GM19239 (cell line): ENCODE results near the gene ADGRL3.

ENCODE experiments used
- DNase-seq: peaks from one replicate; pipeline ENCODE4 v3.0.0; 2011; ENCODE audit warnings: low spot score; ENCODE audit not compliant: insufficient read length
- FAIRE-seq: peaks from 2 replicates; lab custom pipeline; 2011; peaks lifted over from hg19 to GRCh38; lab: Jason Lieb, UNC

ADGRL3 gene

DNA sequence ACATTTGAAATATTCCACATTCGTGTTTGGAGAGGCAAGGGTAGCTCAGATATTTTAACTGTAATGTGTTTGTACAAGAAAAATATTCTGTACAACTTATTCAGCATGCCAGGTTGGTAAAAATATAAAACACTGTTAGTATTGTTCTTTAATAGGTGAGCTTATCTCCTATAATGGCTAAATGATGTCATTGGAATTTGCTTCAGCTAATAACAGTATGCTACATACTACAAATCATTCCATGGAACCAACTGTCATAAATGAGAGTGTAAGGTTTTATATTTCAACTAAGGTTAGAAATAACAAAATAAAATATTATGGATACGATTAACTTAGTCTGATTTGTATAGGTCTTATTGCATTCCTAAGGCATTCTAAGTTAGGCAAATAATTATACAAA, 206.6 kb downstream of the ADGRL3 start:
- FAIRE-seq, result no peak
- DNase-seq, result no peak

DNA sequence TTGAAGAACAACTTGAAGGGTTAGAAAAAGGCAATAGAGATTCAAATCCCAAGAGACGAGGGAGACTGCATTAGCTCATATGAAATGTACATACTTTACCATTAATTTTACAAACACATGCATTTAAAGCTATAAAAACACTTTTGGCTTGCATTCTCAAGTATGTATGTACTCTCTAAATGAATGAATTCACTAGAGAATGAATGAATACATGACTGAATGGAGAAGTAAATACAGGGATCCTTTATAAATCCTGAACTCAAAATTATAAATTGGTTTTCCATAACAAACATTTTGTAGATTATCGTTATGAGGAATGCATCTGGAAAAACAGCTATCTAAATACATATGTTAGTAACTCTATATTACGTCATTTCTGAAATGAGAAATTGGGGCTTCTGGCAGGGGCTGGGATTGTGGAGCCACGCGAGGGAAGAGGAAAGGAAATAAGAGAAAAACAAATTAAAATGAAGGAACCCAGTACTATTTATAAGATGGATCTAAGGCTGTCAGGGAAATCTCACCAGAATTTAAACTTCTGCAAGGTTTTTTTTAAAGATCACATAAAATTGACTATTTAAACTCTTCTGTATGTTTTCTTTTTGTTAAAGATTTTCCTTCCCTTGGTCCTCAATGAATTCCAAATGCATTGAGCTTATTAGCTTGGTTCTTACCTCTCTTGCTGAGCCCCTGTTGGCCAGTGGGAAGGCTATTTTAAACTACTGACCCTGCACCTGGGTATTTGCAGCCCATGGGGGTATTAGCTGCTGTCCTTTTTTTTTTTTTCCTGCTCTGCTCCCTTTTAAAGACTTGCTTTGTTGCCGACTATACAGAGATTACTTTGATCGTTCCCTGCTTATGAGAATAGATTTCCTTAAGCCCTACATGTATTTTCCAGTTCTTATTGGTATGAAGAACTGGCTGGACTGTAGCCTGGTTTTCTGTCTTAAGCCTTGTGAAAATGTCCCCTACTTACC, 207.8 kb downstream of the ADGRL3 start:
- DNase-seq, result no peak
- FAIRE-seq, result no peak

DNA sequence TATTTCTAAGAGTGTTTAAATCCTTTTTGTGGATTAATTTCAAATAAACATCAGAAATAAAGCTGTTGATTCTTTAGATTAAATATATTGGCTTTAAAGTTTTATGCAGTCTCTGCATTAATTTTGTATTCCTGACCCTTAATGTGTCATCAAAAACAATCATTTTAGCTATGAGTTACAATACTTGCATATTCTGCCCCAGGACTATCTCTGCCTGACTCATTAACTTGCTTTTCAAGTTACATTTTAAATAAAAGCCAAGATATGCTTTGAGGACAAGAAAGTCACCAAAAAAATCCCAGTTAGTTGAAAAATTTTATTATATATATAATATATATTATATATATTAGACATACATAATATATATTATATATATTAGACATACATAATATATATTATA, 208.7 kb downstream of the ADGRL3 start:
- no peak for DNase-seq
- FAIRE-seq, result no peak

DNA sequence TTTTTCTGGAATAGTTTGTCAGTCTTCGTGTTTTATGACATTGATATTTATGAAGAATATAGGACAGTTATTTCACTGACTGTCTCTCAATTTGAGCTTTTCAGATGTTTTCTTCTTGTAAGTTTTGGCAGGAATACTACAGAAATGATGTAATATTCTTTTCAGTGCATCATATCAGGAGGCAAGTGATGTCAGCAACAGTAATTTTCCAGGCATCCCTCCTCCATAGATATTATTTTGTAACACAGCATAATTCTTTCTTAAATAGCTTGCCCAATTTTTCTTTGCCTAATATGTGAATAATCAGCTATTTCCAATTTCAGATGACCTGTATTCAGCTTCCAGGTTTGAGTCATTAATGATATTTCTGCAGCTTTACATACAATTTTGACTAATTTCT, 211.1 kb downstream of the ADGRL3 start:
- no peak for DNase-seq
- FAIRE-seq, result no peak

DNA sequence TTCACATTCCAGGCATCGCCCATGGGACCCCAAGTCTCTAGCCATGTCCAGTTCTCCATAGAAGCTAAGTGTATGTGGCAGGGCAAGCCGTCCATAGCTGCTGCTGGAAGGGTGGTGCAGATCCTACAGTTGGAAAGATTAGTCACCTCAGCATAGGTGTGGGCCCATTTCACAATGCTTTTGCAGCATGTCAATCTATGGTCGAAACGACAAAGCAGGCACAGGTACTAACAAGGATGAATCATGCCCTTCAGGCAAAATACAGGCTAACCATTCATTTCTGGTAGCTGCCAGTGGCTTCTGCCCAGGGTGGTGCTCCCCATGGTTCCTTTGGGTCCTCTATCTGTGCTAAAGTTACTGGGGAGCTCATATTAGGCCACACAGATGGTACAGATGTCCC, 225.2 kb downstream of the ADGRL3 start:
- DNase-seq, result no peak
- no peak for FAIRE-seq

DNA sequence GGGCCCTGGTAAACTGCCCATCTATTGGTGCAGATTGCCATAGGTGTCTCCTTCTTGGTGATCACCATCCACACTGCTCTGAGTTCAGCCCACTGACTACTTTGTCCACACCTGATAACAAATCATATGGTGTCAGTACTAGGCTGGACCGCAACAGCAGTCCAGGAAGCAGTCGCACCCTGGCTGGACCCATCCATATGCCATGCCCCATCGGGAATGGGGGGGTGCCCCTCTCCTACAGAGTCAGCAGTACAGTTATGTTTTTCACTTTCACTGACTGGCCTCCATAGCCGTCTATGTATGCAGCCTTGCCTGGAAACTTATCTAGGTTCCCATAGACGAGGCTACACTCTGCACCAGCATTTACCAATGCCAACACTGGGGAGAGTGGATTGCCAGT, 226.1 kb downstream of the ADGRL3 start:
- no peak for FAIRE-seq
- no peak for DNase-seq

DNA sequence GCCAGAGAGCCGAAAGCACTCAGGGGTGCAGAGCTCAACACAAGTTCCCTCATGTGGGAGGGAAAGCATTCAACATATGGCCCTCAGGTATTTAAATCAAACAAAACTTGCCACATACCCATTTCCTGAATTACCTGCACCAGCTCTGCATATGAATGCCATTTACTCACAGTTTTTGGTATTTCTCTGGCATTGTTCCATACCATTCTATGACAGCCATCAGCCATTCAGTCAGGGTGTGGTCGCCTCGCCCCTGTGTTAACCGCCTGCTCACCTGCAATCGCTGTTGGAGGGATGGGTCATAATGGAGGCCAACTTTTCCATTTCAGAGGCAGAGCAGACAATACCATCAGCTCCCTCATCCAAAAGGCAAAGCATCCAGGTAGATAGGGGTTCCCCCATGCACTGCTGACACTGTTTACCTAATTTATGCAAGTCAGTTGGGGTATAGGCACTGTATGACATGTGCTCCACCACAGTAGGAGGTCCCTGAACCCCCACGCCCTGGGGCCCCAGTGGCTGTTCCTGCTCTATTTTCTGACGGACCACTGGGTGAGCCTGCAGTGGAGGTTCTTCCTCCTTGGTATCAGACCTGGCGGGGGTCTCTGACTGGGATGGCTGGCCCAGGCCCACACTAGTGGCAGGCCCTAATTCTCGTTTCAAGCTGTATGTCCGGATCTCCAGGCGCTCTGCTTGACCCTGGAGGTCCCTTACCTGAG, 227.1 kb downstream of the ADGRL3 start:
- FAIRE-seq (no peak), DNase-seq (no peak)

DNA sequence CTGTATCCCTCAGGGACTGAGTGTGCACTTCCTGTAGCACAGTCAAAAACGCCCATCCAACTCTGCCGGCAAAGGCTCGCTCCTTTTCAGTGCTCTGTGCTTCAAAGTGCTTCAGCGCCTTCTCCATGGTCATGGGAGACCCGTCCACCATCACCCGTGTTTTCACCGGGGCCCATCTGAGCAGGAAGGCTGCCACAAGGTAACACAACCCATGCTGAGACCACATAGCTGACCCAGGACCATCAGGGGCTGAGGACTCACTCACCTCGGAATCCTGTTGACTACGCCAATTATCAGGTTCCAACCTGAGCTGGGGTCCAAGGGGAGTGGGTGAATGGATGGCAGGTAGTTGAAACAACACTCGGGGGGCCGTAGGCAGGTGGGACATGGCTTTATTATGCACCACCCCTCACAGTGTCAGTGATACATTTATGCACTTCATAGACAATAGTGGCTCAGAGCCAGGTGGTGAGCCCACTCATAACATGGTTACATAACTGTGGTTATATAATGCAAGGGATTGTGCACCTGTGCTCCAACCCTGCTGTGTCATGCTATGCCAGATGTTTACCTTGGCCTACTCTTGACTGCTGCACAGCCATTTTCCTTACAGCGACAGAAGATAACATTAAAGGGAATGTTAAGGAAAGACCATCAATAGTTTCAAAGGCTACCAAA, 227.8 kb downstream of the ADGRL3 start:
- no peak for FAIRE-seq
- DNase-seq, result no peak

DNA sequence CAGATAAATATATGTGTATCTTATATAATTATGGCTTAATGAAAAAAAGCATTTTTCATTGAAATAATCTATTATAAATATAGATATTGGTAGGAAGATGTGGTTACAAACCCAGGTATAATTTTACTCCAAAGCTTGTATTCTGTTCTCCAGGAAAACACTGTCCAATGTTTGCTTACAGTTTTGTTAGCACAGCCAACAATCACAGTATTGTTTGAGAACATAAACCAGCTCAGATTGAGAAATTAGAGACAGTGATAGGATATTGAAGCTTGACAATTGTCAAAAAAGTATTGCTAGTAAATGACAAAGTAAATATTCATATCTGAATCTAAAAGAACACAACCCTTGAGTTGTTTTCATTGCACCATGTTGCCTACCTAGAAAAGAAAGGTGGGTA, 228.8 kb downstream of the ADGRL3 start:
- no peak for DNase-seq
- FAIRE-seq, result no peak

DNA sequence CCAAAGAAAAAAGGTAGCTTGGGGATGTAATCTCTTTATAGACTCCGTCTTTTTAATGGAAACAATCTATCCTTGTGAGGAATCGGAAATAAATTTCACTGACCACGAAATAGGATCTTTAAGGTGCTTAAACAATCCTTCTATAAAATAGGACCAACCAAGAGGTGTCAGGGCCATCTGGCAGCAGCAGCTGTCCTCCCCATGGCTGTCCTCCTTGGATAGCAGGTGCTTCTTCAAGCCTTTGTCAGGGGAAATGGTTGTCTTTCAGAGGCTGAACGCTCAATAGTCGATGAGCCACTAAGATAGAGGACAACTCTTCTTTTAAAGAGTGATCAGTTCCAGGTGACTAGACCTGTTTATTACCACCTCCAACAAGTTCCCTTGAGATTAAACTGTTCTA, 231.0 kb downstream of the ADGRL3 start:
- no peak for FAIRE-seq
- DNase-seq, result no peak

DNA sequence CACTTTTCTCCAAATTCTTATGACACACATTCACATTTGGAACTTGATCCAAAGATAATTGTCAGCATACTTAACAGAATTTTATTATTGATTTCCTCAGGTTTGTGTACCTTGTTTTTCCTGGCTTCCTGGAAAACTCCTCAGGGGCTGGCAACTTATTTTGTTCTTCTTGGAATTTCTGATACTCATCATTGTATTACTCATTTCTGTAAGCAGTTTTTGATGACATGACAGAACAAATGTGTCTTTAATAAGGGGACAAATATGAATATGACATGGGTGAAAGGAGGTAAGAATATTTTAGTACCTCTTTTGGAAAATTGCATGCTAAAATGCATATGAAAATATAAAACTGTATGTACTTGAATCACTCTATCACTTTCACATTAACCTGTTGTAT, 237.8 kb downstream of the ADGRL3 start:
- no peak for FAIRE-seq
- no peak for DNase-seq

DNA sequence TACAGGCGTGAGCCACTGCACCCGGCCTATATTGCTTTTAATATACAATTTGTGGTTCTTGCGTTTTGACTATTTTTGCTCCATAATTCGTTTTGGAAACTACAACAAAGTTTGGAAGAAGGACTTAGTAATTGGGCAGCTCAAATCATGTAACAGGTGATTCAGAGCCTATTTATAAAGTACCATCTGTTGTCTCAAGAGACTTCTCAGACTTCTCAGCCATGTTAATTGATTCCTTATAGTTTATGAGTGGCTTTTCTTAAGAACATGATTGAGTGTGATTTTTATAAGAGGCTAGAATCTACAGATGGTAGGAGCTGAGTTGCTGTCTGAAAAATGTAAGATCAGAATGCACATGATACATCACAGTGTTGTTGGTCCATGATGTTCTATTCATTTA, 240.2 kb downstream of the ADGRL3 start:
- no peak for FAIRE-seq

DNA sequence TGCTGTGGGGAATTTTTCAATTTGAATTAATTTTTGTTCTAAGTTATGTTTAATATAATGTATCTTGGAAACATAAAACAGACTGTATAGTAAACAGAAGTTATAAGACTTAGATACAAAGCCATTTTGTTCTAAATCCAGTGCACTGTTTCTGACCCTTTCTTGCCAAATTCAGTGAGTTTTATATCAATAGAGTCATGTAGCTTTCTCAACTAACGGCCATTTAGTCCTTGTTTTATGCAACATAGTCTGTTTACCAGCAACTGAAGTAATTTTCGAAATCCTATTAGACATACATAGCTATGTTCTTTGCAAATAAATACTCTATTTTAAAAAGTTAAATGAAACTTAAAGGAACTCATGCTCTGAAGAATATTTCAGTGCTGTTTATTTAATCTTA, 242.8 kb downstream of the ADGRL3 start:
- DNase-seq, result no peak
- FAIRE-seq, result no peak

More for the DNA sequence above, 240.2 kb downstream of the ADGRL3 start:
- no peak for DNase-seq

DNA sequence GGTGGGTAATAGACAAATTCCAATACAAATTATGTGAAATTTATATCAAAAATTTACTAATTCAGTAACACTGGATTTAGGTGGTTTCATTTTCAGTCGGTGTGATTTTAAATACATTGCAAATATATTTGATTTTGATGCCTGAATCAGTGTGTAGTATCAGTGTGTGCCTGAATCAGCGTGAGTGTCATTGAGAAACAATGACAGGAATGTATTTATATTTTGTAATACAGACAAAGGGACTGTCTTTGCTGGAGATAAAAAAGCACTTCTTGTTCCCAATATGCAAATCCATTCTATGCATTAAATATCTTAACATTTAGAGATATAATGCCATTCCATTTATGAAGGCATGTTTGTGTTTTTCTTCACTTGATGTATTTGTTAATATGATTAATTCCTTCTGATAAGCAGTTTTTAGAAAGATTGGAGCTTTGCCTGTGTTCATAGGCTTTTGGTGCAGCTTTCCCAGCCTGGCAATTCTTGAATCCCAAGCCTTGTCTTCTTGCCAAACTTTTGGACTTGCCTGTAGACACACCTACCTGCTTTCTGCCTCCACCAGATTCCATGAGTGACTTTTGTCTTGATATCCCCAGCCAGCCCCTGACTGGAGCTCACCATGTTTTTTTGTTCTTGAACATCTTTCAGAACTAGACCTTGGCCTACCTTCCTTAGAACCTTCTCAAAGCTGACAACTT, 243.8 kb downstream of the ADGRL3 start:
- FAIRE-seq (no peak), DNase-seq (no peak)

DNA sequence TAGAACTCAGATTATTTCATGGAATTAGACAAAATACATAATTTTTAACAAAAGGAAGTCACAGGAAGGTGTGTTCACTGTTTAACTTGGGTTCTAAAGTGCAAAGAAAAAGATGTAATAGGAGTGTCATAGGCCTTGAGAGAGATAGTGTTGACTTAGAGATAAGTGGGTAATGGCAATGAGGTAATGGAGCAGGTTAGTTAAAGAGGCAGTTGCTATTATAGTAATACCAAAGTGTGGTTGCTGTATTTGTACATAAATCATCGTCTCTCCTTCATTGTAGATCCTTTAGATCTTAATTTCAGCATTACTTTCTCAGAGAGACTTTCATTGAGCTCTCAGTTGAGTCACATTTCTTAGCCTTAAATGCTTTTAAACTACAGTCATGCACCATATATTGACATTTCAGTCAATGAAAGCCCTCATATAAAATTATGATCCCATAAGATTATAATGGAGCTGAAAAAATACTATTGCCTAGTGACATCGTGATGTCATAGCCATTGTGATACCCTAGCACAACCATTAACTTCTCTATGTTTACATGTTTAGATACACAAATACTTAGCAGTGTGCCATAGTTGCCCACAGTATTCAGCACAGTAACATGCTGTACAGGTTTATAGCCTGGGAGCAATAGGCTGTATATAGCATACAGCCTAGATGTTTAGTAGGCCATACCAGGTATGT, 245.4 kb downstream of the ADGRL3 start:
- no peak for DNase-seq
- FAIRE-seq, result no peak

DNA sequence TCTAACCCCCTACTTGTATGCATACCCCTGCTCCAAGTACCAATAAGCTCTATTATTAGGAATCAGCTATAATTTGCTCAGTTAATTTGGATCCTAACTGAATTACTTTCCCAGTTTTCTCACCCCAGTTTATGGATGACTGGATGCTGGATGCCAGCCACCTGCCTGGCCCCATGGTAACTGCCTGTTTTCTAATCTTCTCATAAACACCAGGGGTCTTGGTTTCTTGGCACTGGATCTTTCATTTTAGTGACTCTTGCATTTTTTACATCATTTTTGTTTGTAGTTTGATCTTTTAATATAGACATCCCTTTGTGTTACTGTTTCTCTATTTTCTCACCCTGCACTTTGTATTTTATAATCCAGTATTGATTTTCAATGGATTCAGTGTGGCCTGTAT, 246.8 kb downstream of the ADGRL3 start:
- DNase-seq, result no peak
- FAIRE-seq, result no peak

DNA sequence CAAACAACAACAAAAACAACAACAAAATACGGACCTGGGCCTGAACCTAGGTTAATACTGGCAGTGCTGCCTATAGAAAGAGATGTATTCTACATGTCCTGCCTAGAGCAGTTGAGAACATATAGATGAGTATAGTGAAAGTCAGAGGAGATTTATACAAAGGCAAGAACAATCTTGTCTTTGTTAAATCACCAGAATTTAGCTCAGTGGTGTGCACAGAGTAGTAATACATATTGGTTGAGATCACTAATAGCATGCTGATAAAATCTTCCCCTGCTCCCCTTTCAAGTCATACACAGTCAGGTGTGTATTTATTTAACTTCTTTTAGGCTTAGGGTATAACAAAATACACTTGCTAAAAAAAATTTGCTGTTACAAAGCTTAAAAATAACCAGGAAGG, 247.8 kb downstream of the ADGRL3 start:
- FAIRE-seq (no peak), DNase-seq (no peak)

DNA sequence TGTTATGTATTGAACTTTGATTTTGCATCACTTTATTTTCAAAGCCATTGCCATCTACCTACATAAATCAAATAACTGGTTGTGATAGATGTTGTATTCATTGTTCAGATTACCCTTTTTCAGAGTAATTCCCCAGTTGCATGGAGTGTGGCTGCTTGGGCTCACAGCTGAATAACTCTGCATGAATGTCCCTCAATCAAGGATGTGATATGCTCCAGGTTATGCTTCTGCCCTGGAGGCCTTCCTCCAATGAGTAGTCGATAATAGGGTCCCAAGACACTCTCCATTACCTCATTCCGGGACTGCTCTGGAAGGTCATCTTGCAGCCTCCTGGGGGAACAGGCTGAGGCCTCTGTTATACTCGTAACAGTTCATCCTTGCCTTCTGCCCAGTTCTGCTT, 251.8 kb downstream of the ADGRL3 start:
- FAIRE-seq, result no peak
- DNase-seq, result no peak

DNA sequence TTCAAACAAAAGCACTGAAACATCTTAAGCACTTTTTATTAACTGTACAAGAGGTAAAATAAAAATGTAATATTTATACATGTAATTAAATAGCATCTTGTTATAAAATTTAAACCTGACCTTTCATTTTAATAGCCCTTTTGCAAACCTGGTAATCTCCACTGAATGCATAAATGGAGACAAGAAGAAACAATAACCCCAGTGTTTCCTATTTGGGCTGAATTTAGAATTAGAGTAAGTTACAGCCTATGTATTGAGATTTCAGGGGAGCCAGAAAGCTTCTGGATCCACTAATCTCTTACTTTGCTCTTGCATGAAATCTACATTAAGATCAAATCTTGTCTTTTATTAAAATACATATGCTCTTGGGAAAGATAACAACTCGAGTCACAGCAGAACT, 261.8 kb downstream of the ADGRL3 start:
- no peak for DNase-seq
- no peak for FAIRE-seq
